Amygdala (tissue), 56 donors: ENCODE measurements around the gene FOXA2.
"Not testable (repeated sequence)": the region's sequence is repeated elsewhere in the genome, so short reads cannot be mapped to it uniquely, and the experiment has no call there.

Source experiments
- DNase-seq, 56 donors: peaks; one replicate each; lab custom pipeline; 2025; lab: John Stamatoyannopoulos, UW

FOXA2 gene

DNA sequence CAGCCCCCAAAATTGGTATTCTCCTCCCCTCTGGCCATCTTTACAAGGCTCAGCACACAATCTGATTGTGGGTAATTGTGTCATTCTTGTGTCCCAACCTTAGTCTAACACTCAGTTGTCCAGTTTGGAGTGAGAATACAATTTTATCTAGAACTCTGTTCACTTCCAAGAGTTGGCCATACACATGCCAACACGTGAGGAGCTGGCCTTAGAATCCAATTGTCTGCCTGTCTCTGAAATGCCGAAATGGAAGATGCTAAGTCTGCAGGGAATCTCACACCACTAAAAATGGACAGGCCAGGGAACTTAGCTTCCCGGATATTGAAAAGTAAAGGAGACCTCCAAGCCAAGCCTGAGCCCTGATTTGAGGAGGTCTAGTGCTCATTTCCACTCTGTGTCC, 12.3 kb downstream of the FOXA2 start:
- DNase-seq: no peak

DNA sequence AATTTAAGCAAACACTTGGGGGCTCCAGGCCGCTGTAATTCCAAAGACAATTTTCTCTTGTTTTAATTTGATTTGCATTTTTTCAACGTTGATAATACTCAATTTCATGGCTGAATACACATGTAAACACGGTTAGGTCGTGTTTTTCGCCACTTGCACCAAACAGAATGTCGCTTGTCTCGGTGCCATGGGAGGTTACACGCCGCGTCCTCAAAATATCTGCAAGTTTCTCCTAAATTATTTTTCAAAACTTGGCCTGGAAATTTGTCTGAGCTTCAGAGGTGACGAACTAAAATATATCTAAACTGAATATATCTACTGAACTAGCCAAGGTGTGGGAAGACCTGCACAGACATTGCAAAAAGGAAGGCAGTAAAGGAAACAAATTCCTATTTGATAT, 15.0 kb downstream of the FOXA2 start:
- DNase-seq: no peak

DNA sequence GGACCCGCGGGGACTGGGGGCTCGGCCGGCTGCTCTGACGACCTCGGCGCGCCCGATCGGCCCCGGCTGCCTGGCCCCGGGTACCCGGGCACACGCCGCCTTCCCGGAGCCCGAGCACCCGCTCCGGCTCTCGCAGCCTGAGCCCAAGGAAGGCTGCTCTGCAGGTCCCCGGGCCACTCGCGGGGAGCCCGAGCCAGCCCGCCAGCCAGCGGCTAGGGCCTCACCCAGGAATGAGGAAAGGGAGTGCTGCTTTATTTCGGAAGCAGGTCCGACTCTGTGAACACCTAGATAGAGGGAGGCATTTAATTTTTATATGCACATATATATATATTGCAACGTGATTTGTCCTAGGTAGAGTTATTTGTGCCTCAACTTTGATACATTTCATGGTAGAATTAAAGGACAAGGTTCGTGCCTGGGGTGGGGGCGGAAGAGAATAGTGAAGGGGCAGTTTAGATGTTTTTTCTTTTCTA, 15.5 kb downstream of the FOXA2 start:
- no peak for DNase-seq

DNA sequence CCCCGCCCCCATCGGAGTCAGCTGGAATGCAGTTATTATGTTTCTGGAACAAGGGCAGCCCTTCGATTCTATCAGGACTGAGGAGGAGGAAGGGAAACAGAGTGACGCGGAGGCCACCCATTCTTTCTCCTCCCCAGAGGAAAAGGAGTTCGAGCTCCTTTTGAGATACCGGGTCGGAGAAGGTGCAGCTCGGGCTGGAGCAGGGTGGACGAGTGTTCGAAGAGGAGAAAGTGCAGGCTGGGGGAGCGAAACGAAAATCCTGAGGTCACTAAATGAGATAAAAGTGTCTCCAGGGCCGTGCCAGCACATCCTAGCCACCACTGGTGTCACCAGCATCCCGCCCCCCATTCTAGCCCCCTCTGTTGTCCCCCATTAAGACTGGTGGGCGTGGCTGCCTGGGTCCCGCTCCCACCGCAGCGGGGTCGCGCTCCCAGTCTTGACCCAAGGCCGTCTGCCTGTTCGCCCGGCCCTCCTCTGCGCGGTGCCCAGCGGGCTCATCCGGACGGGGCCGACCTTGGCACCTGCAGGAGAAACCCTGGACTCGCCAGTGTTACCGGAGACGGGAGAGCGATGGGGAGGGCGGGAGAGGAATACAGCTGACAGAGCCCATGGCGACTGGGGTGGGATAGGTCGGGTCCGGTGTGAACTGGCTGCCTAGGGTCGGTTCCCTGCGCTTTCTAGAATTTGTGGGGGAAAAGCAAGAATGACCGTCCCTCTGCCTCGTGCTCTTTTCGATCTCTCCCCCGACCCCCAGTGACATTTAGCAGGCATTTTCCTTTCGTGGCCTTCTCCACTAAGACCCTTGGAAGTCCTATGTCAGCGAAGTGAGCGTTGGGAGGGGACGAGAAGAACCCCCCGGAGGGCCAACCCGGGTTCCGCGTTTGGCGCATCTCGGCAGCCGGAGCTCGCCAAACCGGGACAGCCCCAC, 16.2 kb downstream of the FOXA2 start:
- no peak for DNase-seq

DNA sequence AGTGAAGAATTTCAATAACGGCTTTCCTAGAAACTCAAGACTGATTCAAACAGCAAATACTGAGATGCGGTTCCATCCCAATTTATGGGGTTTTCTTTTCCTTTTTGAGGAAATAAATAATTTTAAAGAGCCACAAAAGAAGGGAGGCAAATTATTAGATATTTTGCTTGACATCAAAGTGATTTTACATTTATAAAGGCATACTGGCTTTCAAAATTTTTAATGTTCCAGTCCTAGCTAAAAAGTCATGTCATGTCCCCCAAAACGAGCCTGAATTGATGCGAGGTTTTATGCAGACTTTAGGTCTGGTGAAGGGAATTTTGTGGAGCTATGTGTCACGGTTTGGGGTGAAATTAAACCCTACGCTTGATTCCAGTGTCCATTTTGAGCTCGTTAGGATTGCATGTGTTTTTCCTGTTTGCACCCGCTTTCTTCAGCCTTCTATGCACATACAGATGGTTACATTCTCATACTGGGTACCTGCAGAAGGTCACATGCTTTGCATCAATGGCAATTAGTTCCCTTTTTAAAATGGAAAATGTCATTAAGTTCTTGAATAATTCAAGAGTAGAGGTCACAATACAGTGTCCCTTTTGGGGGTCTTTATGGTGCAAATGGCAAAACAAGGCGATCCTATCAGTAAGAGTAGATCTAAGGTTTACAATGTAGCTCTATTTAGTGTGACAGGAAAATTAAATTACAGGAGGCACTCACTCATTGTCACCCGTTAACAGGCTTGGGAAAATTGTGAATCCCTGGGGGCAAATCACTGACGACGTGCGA, 17.3 kb downstream of the FOXA2 start:
- no peak for DNase-seq

DNA sequence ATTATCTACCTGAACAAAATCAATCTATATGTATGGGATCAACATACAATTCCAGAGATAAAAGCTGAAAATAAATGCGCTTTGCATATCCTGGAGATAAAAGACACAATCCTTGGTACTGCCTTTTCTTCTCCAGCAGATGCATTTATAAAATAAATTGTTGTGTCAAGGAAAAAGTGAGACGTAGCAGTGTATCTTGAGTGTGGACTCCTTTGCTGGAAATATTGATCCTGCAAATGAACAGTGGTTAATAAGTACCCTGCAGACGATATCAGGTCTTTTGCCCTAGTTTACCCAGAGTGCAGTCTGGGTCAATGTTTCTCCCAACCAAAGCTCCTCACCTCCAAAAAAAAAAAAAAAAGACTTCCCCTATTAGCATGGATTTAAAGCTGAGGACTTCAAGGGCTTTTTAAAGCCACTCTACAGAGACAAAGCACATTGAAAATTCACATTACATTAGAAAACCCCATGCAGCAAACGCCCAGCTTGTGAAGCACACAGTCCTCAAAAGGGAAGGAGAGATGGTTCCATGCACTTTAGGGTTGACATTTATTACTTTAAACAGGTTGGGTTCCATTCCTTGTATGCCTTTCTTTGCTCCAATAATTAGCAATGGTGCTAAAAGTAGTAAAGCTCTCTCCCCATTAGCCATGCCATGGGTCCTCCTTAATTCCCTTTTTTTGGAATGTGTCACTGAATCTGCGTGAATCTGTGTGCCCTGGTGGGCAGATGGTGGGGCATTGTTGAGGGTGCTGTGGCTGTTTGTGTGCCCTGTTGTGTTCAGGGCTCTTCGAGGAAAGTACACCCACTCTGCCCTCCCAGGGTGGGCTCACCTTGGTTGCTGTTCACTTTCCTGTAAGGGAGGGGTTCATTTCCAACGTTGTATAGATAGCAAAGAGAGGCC, 21.1 kb downstream of the FOXA2 start:
- DNase-seq: no peak

DNA sequence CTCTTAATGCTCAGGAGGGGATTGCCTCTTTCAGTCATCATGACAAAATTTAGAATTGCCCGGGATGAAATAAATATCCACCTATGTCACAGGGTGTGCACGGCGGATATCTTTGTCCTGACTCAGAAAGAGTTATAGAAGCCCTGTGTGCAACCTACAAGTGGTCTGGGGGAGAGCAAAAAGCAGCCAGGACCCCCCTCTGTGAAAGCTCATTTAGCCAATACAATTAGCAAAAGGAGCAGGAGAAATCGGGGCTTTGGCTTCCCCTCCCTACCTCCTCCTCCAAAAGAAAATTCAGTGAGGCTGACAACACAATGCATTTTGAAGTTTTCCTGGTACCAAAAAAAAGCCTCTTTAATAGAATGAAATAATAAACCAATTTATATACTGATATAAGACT, 21.8 kb downstream of the FOXA2 start:
- no peak for DNase-seq

DNA sequence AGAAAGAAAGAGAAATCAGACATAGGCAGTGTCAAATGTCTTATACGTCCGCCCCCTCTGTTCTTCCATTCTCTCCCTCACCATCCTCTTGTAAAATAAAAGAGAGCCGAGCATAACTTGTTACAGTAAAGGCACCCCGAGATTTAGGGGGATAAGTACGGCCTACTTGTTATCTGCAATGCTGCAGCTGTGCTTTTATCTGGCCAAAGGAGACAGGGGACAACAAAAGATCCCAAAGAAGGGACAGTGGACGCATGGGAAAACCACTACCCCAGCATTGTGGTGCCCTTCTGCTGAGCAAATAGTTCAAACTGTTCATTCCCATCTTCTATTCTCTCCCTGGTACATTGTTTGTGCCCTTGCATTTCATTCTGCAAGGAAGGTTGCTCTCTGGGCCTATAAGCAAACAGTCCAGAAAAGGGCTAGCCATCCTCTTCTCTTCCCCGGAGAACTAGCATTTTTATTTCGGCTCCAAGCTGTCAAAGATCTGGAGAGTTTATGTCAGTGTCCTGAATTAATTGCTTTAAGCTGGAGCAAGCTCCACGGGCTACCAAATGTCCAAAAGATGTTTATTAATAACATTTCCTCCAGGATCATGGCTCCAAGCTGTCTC, 22.3 kb downstream of the FOXA2 start:
- no peak for DNase-seq

DNA sequence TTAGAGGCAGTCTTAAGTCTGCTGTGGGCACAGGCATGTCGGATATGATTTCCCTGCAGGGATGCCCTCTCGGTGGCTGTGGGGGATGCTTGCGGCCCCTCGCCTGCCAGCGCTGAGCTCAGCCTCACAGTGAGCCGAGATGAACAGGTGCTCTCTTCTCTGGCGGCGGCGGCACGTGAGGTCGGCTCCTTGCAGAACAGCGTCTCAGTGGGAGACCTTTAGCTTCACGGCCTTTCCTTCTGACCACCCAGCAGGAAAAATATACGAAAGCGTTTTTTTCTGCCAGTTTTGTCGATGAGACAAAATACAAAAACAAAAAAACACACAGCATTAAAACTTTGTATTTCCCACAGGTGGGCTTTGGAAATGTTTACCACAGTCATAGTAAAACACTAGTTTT, 23.6 kb downstream of the FOXA2 start:
- DNase-seq: no peak

DNA sequence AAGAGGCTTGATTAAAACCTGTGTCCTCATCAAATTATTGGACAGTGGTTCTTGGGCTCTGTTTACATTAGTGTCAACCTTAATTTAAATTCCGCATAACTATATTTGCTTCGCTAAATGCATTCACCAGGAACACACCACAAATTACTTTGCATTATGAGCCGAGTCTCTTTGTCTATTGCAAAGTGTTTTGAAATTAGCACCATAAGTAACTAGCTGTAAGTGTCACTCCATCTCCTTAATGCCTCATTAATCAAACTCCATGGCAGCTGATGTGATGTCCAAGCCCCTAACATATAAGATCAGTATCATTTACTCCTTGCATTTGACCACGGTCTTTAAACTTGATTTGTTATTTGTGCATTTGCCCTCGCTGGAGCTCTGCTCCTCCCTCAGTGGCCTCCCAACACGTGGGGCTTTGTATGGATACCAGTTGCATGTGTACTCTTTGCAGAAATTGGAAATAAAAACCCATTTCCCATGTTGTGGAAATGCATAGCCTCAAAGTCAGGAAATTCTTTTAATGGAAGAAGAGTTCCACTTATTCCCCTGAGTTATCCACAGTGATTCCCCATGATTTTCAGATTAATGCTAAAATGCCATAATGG, 24.6 kb downstream of the FOXA2 start:
- no peak for DNase-seq

DNA sequence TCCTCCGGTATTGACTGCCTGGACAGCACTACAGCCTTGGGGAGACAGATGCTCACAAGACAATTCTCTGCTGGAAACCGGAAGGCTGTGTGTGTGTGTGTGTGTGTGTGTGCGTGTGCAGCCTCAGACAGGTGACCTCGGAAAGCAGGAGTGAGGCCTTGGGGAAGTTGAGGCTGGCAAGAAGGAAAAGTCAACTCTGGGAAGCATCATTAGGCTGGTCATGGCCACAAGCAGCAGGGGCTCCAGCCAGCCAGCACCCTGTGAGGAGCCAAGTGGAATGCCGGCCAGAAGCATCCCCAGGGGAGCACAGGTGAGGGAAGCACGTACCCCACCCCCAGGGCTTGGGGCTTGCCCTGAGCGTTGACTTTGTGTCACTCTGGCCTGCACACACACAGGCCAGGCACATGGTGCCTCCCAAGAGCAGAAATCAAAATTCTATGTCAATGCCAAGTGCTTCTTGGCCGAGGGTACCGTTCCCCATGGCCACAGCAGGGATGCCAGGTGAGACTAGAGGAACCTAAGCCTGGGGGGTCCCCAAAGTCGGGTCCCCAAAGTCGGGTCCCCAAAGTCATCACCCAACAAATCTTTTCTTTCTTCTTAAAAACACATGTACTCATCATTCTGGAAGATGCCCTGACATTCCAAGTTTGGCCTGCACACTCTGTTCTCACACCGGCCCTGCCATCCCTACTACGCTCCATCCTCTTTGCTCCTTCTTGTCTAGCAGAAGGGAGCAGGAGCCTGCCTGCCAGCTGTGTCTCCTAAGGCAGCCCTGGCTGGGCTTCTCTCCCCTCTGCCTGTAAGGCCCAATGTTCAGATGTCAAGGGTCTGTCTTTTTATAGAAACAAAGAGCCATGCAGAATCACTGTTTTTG, 26.7 kb downstream of the FOXA2 start:
- DNase-seq: no peak

DNA sequence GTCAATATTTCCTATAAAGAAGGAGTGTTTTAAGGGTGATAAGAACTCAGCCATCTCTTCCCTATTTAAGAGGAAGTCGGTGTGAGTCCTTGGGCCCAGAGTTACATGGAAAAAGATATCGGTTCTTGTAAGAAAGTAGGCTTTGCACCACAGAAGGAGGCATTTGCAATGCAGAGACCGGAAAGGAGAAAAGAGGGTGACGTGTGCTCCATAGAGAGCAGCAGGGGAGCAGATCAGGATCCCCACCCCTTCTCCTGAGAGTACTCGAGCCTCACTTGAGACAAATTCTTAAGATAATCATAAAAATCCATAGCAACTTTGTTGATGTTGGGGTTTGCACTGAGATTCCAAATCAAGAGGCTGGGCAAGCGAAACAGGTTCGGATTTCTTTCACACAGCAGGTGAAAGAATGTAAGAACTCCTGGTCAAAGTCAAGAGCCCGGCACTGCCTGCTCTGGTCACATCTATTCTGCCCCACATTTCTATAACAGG, 27.8 kb downstream of the FOXA2 start:
- DNase-seq: no peak

DNA sequence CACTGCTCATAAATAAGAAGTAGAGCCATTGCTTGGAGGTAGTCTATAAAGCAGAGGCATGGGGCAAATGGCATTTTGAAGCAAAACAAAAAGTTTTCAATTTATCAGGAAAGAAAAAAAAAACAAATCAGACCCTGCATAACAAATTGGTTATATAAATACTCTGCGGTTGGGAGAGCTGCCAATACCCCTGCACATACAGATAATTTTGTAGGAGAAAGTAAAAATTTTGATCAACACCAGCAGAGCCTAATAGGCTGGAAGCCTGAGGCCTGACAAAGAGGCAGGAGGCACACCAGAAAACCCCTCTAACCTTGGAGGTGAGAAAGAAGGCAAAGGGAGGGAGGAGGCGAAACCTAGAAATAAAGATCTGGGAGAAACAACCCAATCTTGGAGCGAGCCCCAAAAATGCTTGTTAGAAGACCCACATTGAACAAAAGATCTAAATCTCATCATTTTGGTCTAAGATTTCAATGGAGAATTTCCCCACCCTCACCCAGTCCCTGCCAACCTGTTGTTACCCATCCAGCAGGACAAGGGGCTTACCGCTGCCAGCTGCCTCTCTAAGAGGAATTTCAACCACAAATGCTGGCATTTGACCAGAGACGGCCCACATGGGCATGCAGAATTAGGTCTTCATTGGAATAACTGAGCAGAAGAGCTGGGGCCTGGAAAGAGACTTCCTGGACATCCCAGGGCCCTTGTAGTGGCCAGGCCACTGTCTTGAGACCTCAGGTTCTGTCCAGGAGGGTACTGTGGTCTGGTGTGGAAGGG, 28.4 kb downstream of the FOXA2 start:
- no peak for DNase-seq

DNA sequence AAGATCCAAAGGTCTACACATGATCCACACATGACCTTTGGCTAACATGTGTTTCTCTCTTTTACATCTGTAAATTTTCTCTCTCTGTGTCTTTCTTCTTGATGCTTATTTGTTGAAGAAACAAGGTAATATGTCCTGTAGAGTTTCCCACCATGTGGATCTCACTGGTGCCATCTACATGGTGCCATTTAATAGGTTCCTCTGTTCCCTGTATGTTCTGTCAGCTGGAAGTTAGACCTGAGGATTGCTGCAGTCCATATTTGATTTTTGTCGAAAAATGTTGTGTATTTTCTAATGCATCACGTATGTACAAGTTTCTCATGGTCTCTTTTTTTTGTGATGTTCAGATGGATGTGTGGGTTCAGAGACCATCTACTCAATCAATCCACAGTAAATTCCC, 30.0 kb downstream of the FOXA2 start:
- DNase-seq: no peak

DNA sequence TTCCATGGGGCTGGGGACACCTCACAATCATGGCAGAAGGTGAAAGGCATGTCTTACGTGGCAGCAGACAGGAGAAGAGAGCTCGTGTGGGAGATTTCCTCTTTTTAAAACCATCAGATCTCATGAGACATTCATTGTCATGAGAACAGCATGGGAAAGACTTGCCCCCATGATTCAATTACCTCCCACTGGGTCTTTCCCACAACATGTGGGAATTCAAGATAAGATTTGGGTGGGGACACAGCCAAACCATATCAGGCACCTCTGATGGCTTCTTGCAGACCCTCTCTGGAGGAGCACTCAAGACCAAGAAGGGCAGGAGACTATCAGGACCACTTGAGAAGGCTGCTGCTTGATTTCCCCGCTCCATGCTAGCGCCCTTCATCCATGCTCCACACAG, 33.9 kb downstream of the FOXA2 start:
- DNase-seq: not testable (repeated sequence)

DNA sequence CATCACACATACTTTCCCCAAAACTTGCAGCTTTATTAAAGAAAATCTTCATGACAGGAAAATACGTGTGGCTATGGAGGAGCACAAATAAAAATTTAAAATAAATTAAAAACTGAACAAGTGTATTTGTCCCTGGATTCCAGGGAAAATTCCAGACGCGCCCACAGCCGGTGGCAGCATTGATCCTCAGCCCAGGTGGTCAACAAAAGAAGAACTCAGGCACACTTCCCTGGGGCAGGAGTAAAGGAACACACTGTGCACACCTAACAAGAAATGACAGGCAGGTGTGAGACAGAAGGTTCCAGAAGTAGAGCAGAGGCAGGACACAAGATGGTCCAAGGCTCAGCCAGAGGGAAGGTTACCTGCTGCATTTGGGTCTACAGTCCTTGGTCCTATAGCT, 36.3 kb downstream of the FOXA2 start:
- no peak for DNase-seq

DNA sequence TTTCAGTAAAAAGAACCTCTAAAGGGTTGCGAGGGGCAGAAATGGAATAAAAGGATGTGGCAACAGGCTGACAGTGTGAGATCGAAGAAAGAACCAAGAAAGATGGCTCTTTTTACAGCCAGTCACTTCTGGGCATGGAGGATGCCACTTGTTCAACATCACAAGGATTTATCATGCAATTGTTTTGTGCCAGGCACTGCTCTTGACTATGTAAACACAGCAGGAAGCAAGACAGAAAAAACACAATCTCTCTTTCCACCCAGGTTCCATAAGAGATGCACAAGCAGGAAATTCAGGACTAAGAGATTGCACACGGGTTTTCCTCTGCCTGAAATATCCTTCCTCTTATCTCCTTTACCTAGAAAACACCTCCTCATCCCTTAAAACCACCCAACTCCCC, 38.0 kb downstream of the FOXA2 start:
- no peak for DNase-seq

DNA sequence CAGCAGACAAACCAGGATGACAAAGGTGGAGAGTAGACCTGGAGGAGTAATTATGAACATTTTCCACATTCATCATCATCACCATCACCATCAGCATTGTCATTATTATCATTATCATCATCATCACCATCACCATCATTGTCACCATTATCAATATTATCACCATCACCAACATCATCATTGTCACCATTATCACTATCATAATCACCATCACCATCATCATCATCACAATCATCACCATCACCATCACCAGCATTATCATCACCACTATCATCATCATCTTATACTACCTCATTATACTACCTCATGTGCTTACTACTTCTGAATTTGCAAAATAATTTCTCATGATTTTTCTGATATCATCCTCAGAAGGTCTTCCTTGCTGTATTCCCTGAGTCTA, 39.3 kb downstream of the FOXA2 start:
- no peak for DNase-seq
